ENCODE measurements around the gene CALML6.
"Not testable (repeated sequence)": the region's sequence is repeated elsewhere in the genome, so short reads cannot be mapped to it uniquely, and the experiment has no call there.

The CALML6 gene

DNA sequence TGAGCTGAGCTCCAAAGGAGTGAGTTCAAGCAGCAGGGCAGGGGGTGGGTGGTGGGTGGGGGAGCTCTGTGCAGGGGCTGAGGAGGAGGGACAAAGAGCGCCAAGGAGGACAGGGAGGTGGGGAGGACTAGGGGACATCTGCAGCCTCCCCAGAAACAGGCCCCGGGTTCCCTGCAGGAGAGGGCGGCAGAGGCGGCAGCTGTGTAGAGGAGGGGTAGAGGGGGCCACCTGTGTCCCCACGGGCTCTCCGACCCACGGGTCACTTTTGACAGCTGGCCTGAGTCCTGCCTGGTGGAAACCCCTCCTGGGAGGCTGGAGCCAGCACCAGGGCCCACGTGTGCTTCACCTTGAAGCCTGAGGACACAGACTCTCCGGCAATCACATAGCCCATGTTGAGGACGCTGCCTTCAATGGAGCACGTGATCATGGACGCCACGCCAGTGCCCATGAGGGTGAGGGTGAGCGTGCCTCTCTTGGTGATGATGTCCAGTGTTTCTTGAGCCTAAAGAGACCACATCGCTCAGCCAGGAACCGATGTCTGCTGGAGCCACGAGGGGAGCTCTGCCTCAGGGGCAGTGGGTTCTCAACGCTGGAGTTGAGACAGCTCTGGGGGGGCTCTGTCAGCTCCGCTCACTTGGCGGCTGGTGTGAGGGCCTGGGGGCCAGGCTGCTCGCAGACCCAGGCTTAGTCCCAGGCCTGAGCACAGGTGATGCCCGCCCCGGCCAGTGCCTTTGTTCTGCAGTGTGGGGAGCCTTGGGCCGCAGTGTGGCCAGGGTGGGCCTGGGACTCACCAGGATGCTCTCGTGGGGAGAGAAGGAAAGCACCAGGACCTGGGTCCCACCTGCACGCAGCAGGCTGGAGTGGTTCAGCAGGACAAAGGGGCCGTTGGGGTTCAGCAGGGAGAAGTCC is 10.6 kb downstream of the CALML6 start:
- DNase-seq = no peak

DNA sequence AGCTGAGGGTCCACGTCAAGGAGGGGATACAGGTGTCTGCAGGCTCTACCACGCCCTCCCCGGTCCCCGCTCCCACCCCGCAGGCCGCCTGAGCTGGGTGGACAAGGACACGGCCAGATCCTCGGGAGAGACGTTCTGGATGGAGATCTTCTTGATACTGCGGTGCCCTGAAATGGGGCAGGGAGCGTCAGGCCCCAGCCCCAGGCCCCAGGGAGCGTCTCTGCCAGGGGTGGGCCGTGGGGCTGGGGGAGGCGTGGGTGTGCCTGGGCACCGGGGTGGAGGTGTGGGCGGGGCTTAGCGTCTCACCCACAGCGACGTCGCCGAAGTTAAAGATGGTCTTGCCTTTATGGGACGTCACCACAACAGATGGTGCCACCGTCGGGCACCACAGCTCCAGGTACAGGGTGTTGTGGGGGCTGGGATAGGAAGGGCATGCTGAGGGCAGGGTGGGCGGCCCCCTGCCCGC is 11.3 kb downstream of the CALML6 start:
- DNase-seq = no peak

GRCh38 chr1:1926886-1927660 is 12.0 kb downstream of the CALML6 start:
- no peak for DNase-seq

- no peak for DNase-seq
Measured at GRCh38 chr1:1927751-1928150, 12.7 kb downstream of the CALML6 start.

DNA sequence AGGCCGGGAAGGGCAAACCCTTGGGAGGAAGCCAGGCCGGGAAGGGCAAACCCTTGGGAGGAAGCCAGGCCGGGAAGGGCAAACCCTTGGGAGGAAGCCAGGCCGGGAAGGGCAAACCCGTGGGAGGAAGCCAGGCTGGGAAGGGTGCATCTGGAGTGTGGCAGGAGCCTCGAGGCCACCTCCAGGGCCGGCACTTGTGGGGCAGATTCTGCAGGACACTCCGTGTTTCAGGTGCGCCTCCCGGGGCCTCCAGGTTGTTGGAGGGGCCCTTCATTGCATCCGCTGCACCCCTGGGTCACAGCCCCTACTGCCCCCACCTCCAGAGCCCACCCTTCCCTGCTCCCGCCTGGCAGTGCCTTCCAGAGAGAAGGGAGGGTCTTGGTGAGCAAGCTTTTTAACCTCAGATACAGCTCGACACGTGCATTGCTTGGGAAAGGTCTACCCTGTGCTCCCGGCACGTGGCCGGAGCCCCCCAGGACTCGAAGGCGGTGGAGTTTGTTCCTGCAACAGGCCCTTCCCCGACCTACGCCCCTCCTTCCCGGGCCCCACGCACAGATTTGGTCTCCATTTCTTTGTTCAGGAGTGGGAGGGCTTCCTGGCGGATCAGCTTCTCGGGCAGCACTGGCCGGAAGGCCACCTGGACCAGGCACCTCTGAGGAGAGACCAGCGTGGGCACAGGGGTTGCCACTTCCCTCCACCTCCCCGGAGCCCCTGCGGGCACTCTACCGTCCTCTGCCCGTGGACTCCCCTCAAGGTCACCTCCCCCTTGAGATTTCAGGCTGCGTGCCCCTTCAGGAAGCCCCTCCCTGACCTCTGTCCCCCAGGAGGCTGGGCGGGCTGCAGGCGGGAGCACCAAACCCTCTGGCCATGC is 13.4 kb downstream of the CALML6 start:
- no peak for DNase-seq

DNA sequence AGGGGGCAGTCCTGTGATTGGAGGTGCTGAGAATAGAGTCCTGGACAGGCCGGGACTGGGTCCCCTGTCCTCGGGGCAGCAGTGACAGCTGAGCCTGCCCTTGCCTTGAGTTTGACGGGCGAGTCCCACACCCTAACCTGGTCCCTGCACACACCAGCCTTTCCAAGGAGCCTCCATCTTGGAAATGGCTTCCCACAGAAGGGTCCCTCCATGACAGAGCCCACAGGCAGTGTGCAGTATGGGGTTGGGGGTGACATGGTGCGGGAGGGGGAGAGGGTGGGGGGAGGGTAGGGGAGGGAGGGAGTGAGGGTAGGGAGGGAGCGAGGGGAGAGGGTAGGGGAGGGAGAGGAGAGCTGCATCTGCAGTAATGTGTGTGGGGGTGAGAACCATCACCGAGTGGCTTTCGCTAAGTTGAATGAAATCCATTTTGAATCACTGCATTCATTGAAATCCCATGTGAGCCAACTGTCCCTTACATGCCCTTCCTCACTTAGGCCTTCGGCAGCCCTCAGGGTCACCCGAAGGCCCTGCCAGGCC is 14.1 kb downstream of the CALML6 start:
- no peak for DNase-seq

DNA sequence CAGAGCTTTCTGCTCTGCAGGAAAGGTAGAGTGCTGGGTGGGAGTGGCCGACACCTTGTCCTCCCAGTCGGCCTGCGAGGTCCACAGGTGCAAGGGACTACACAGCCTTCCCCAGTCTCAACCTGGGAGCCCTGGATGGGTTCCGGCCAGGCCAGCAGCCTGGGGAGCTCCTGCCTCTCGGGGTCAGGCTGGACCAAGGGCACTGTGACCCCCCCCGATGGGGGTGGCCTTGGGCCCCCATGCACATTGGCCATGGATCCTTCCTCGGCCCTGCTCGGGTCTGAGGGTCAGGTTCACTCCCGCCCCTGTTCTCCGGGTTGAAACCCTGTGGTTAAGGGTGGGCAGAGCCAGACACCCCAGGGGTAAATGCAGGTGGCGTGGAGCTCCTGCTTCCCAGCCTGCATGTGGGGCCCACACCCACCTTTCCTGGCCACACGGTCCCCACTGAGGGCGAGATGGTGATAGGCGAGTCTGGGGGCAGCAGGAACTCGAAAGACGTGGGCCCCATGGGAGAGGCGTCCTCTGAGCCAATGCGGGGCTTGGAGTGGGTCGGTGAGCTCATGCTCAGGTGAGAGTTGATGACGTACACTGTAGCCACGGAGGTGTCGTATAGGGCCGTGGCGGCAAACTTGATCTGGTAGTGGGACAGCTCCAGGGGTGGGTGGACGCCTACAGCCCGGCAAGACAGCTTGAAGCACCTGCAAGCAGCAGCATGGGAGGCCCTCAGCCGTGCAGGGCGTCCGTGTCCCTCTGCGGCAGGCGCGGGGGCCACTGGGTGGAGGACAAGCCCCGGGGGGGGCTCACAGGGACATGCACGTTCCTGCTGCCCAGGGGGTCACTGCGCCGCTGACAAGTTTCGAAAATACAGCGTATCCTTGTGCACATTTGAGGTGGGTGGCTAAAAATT is 14.8 kb downstream of the CALML6 start:
- no peak for DNase-seq

- DNase-seq = not testable (repeated sequence)
Measured at GRCh38 chr1:1934848-1935247, 19.8 kb downstream of the CALML6 start.

GRCh38 chr1:1937061-1937460 is 22.0 kb downstream of the CALML6 start:
- no peak for DNase-seq

DNA sequence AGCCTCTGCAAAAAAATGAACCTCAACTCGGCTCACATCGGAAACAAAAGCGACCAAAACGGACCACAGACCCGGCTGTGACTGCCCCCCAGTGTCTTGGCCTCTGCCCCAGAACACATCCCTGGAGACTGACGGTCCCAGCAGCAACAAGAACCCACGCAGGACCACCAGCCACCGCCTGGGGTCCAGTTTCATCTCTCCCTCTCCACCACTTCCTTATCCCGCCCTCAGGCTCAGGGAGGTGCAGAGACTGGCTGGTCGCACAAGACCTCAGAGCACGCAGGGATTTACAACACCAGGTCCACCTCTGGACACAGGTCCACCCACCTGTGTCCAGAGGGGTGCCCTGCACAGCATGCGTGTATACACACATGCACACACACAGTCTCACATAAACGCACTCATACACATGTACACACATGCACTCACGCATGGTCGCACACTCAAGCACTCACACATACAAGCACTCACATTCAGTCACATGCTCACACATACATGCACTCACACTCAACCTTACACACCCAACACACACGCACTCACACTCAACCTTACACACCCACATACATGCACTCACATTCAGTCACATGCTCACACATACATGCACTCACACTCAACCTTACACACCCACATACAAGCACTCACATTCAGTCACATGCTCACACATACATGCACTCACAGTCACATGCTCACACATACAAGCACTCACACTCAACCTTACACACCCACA is 22.7 kb downstream of the CALML6 start:
- DNase-seq = no peak

GRCh38 chr1:1938276-1938573 is 23.2 kb downstream of the CALML6 start:
- DNase-seq = no peak

DNA sequence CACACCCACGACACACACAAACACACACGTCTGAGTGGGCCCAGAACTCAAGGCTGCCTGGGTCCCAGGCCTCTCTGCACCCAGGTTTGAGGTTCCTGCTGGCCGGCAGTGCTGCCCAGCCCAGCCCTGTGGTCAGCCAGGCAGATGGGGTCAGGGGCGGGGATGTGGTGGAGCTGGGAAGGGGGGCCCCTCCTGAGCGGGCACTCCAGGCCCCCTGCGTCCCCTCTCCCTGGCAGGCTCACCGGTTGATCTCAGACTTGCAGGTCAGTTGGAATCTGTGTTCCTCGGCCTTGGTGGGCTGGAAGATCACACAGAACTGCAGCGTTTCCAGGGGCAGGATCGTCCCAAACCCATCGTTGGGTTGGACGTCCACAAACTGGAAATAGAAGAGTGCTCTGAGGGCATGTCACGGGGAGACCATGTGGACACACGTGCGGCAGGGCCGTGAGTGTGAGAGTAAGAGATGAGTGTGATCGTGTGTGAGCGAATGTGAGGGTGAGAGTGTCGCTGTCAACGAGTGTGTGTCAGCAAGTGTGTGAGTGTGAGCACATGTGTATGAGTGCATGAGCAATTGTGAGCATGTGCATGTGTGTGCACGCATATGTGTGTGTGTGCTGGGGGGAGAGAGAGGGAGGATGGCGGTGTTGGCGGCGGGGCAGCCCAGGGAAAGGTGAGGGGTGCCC is 23.7 kb downstream of the CALML6 start:
- no peak for DNase-seq

- no peak for DNase-seq
Measured at GRCh38 chr1:1939296-1940122, 24.4 kb downstream of the CALML6 start.

- DNase-seq = no peak
Measured at GRCh38 chr1:1940123-1940425, 25.0 kb downstream of the CALML6 start.

- DNase-seq = no peak
Measured at GRCh38 chr1:1941211-1941841, 26.3 kb downstream of the CALML6 start.

- DNase-seq = no peak
Measured at GRCh38 chr1:1941868-1942752, 27.1 kb downstream of the CALML6 start.

GRCh38 chr1:1942753-1943656 is 27.9 kb downstream of the CALML6 start:
- DNase-seq = no peak
